VCaP (cell line): ENCODE results near the gene SLC37A2.

Source experiments
- H3K27ac ChIP-seq: fragments of 450-650 bp; 2 replicates; pipeline ENCODE4 v1.5.1; 2017
- TF ChIP-seq, protein P1 (sequence below): fragments of 450-650 bp; conservative IDR thresholded peaks from 2 replicates; pipeline ENCODE4 v1.5.1; 2017; ENCODE audit warnings: mild to moderate bottlenecking, moderate library complexity

The SLC37A2 gene

DNA sequence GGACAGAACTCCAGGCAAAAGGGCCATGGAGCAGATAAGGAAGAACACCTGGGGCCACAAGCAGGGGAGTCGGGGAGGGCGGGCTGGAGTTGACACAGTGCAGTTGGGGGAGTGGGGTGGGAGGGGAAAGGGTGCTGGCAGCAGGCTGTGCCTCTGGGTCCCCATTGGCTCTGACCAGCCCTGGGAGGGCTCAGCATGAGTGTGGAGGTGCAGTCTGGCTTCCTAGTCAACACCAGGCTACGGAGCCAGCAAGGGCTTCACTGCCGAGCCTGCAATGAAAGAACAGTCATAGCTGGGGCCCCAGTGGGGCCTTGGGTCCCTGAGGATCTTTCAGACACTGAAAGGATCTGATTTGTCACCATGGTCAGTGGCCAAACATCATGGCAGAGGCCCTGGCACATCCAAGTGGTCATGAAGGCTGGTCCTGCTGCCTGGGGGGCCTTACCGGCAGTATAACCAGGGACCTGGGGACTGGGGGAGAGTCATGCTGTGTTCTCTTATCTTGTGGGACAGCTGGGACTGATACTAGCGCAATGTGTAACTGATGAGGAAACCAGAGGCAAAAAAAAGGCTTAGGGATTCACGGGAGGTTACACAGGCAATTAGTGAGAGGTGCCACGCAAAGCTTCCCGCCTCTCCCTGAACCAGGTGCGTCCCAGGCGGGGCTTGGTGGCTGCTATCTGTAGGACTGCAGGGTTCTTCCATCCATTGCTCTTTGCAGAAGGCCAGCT is 11.6 kb downstream of the SLC37A2 start:
- TF ChIP-seq, protein P1, sequence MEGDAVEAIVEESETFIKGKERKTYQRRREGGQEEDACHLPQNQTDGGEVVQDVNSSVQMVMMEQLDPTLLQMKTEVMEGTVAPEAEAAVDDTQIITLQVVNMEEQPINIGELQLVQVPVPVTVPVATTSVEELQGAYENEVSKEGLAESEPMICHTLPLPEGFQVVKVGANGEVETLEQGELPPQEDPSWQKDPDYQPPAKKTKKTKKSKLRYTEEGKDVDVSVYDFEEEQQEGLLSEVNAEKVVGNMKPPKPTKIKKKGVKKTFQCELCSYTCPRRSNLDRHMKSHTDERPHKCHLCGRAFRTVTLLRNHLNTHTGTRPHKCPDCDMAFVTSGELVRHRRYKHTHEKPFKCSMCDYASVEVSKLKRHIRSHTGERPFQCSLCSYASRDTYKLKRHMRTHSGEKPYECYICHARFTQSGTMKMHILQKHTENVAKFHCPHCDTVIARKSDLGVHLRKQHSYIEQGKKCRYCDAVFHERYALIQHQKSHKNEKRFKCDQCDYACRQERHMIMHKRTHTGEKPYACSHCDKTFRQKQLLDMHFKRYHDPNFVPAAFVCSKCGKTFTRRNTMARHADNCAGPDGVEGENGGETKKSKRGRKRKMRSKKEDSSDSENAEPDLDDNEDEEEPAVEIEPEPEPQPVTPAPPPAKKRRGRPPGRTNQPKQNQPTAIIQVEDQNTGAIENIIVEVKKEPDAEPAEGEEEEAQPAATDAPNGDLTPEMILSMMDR = no peak
- no peak overlapping the region for H3K27ac ChIP-seq

- TF ChIP-seq, protein P1 = no peak
- no peak overlapping the region for H3K27ac ChIP-seq
Observed at GRCh38 chr11:125075242-125075625, 12.1 kb downstream of the SLC37A2 start.

GRCh38 chr11:125075900-125076317 is 12.8 kb downstream of the SLC37A2 start:
- no peak overlapping the region for H3K27ac ChIP-seq
- TF ChIP-seq, protein P1 = no peak

DNA sequence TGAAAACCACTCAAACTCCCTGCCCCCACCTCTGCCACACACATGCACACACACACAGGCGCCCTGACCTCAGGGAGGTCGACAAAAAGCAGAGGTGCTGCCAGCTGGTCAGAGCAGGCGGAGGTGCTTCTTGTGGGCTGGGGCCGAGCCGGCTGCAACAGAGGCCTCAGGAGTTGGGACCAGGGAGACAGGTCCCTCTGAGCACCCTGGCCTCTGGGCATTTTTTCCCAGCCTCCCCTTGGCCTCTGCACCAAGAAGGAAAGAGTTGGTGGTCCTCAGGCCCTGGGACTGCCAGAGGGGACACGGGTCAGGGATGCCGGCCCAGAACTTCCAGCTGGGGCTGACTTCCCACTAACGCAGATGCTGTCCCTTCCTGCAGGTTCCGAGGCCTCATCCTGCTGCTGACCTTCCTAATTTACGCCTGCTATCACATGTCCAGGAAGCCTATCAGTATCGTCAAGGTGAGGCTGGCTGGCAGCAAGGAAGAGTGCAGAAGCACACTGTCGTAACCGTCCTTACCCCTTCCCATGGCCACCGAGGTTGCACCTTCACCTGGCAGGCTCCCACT is 13.4 kb downstream of the SLC37A2 start:
- no peak overlapping the region for H3K27ac ChIP-seq
- TF ChIP-seq, protein P1 = no peak

DNA sequence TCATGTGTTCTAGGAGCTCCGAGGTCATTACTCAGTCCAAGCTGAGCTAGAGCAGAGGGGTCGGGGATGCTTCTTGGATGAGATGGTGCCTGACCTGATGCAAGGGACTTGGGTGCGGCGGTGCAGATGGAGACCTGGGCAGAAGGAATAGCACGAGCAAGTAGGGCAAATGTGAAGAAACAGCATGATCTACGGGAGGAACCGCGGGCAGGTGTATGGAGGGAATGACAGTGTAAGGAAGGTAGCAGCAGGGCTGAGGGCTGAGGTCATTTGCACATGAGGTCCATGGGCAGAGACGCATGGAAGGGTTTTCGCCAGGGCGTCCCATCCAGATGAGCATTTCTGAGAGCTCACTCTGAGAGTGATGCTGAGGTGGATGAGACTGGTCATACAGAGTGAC is 14.9 kb downstream of the SLC37A2 start:
- TF ChIP-seq, protein P1 = no peak
- H3K27ac ChIP-seq = no peak overlapping the region

DNA sequence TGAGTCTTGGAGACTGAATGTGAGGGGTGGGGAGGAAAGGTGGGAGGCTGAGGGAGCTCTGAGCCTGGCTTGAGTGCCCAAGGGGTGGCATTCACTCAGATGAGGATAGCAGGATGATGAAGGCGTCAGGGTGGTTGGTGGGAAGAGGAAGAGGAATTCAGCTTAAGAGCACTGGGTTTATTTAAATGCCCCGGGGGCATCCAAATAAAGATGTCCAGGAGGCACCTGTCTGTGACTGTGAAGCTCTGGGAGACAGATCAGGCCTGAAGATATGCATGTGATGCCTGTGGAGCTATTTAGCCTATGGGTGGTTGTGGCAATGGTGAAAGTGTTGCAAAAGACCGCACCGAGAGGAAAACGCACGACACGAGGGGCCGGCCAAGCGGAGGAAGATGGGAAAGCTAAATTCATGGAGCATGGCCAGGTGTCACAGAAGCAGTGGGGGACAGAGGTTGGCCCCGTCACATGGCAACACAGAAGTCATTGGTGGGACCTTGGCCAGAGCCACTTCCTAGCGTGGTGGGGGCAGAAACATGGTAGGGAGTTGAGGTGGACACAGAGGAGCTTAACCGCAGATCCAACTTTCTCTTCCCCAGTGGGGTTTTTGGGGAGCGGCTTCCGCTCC is 15.5 kb downstream of the SLC37A2 start:
- TF ChIP-seq, protein P1 = no peak

DNA sequence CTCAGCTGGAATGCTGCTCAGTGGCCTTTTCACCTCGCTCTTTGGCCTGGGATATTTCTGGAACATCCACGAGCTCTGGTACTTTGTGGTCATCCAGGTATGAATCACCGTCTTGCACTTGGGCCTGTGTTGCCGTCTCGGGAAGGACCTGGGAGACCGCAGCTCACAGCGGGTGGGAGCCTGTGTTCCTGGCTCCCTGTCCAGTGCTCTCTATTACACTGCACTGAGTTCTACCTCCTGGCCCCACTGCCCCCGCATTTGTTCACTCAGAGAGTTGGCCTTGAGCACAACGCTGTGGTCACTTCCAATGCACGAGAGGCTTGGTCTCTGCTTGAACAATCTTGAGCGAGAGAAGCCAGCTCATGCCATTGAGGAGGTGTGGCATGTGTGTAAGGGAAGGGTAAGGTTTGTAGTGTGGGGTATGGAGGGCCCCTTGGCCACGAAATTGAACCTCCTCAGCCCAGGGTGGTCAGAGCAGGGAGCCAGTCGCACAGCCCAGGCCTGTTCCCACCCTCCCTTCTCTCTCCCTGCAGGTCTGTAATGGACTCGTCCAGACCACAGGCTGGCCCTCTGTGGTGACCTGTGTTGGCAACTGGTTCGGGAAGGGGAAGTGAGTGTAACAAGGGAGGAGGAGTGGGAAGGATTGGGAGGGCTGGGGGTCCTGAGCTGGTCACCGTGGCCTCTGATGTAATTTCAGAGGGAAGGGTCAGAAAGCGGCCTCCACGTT is 16.2 kb downstream of the SLC37A2 start:
- H3K27ac ChIP-seq = no peak overlapping the region
- TF ChIP-seq, protein P1 = no peak

More for the DNA sequence above, 15.5 kb downstream of the SLC37A2 start:
- H3K27ac ChIP-seq = no peak overlapping the region
